PC-3 (cell line): ENCODE data around the gene CPN1. TPM values are rescaled to one million over a fixed set of nuclear protein-coding genes. Genes with fewer than 3 reads are reported as not detected.

Experiments
- ATAC-seq: fragments of 200-7000 bp; cut with Tn5 transposase; 2 replicates; pipeline ENCODE4 v1.9.1; 2020; ENCODE audit warnings: mild to moderate bottlenecking, moderate library complexity
- BruUV-seq: library from RNA; stranded (reverse); fragments of 400-500 nt; replicated peaks from 2 replicates; lab custom pipeline; 2021; lab: Mats Ljungman, UMichigan
- CTCF ChIA-PET: fragments of 300-600 bp; sonication (Branson Sonifier 250); formaldehyde crosslinking; loops from one replicate; lab custom pipeline; 2022; ENCODE audit warnings: antibody characterized with exemption; lab: Charles Lee
- POLR2A ChIA-PET: fragments of 300-600 bp; sonication (Branson Sonifier 250); formaldehyde crosslinking; loops from one replicate; lab custom pipeline; 2022; ENCODE audit warnings: antibody characterized with exemption; ENCODE audit not compliant: unreplicated experiment; lab: Charles Lee
- DNase-seq: peaks from one replicate; pipeline ENCODE4 v3.0.0-alpha.2; 2015
- H2AFZ ChIP-seq: fragments of 300-600 bp; sonication (generic); 2 replicates; pipeline ENCODE4 v1.6.0; 2016; ENCODE audit warnings: antibody characterized with exemption, low read length
- H3F3A ChIP-seq: fragments of 300-600 bp; sonication (generic); one replicate; pipeline ENCODE4 v1.6.0; 2017; ENCODE audit warnings: antibody characterized with exemption, low read length, control low read depth, mild to moderate bottlenecking; ENCODE audit not compliant: unreplicated experiment
- H3K27ac ChIP-seq: fragments of 300-600 bp; sonication (generic); 2 replicates; pipeline ENCODE4 v1.5.1; 2016; ENCODE audit warnings: mild to moderate bottlenecking, low read length
- H3K27me3 ChIP-seq: fragments of 300-600 bp; sonication (generic); 2 replicates; pipeline ENCODE4 v1.6.1; 2016; ENCODE audit warnings: low read length, mixed read lengths
- H3K36me3 ChIP-seq: fragments of 300-600 bp; sonication (generic); 2 replicates; pipeline ENCODE4 v1.6.1; 2016; ENCODE audit warnings: low read depth, mixed run types, low read length, mixed read lengths
- H3K4me1 ChIP-seq: fragments of 300-600 bp; sonication (generic); 2 replicates; pipeline ENCODE4 v1.5.1; 2016; ENCODE audit warnings: low read length; ENCODE audit not compliant: insufficient read depth
- H3K4me2 ChIP-seq: fragments of 300-600 bp; sonication (generic); 2 replicates; pipeline ENCODE4 v1.6.0; 2016; ENCODE audit warnings: low read length
- H3K4me3 ChIP-seq: fragments of 300-600 bp; sonication (generic); 2 replicates; pipeline ENCODE4 v1.5.1; 2016; ENCODE audit warnings: mild to moderate bottlenecking, low read length, mixed read lengths
- H3K79me2 ChIP-seq: fragments of 300-600 bp; sonication (generic); 2 replicates; pipeline ENCODE4 v1.6.1; 2017; ENCODE audit warnings: low read length, mixed read lengths
- H3K9ac ChIP-seq: fragments of 300-600 bp; sonication (generic); 2 replicates; pipeline ENCODE4 v1.6.0; 2016; ENCODE audit warnings: mild to moderate bottlenecking, low read length
- H3K9me2 ChIP-seq: fragments of 300-600 bp; sonication (generic); replicated peaks from 2 replicates; pipeline ENCODE4 v1.6.1; 2016; ENCODE audit warnings: mixed run types, low read length, mixed read lengths
- H3K9me3 ChIP-seq: fragments of 300-600 bp; sonication (generic); 2 replicates; pipeline ENCODE4 v1.6.1; 2016; ENCODE audit warnings: low read length, mixed read lengths
- H4K20me1 ChIP-seq: fragments of 300-600 bp; sonication (generic); 2 replicates; pipeline ENCODE4 v1.6.1; 2016; ENCODE audit warnings: low read length, mixed read lengths
- EZH2 ChIP-seq: fragments of 300-600 bp; sonication (generic); IDR thresholded peaks from one replicate; pipeline ENCODE4 v1.6.1; 2017; ENCODE audit warnings: antibody characterized with exemption, mild to moderate bottlenecking, low read length; ENCODE audit not compliant: unreplicated experiment
- EZH2phosphoT487 ChIP-seq: fragments of 300-600 bp; sonication (generic); IDR thresholded peaks from 2 replicates; pipeline ENCODE4 v1.6.1; 2018; ENCODE audit warnings: mild to moderate bottlenecking, antibody characterized with exemption, low read length, borderline replicate concordance
- intact Hi-C: fragments of 100-400 bp; cut with micrococcal nuclease; formaldehyde crosslinking; loops from 2 replicates; pipeline ENCODE4 v1.9.0; 2023
- total RNA-seq: library from RNA; depleted of rRNA; stranded (reverse); fragments of >200 nt; gene quantifications from 2 replicates; pipeline ENCODE4 v1.2.3, GENCODE V29; 2014
- TF ChIP-seq, protein P1 (sequence below): fragments of 300-600 bp; sonication (generic); conservative IDR thresholded peaks from 2 replicates; pipeline ENCODE4 v1.5.1; 2017; ENCODE audit warnings: antibody characterized with exemption, low read depth, mild to moderate bottlenecking, low read length

The CPN1 gene
- total RNA-seq, 1 experiment from 2014 or later = not detected

GRCh38 chr10:100076750-100077149 lies 4.9 kb downstream of the CPN1 start:
- Histone ChIP-seq H3K9me3 (no peaks in the 10 kb centered on the region), H3K36me3 (no peaks in the 10 kb centered on the region), H3K9me2 (no peaks in the 10 kb centered on the region), H2AFZ (no peak overlapping the region), H3K9ac (no peak overlapping the region), H3K4me3 (no peak overlapping the region), H3K79me2 (no peaks in the 10 kb centered on the region), H3K27ac (no peak overlapping the region), H4K20me1 (no peaks in the 10 kb centered on the region), H3K4me2 (no peak overlapping the region), H3K4me1 (no peaks in the 10 kb centered on the region), H3K27me3 (no peaks in the 10 kb centered on the region), H3F3A (no peaks in the 10 kb centered on the region)
- POLR2A ChIA-PET = no interaction called here
- DNase-seq = no peak
- intact Hi-C loops = no loop called here
- no TSS peak for BruUV-seq
- CTCF ChIA-PET = no interaction called here
- TF ChIP-seq, protein P1, sequence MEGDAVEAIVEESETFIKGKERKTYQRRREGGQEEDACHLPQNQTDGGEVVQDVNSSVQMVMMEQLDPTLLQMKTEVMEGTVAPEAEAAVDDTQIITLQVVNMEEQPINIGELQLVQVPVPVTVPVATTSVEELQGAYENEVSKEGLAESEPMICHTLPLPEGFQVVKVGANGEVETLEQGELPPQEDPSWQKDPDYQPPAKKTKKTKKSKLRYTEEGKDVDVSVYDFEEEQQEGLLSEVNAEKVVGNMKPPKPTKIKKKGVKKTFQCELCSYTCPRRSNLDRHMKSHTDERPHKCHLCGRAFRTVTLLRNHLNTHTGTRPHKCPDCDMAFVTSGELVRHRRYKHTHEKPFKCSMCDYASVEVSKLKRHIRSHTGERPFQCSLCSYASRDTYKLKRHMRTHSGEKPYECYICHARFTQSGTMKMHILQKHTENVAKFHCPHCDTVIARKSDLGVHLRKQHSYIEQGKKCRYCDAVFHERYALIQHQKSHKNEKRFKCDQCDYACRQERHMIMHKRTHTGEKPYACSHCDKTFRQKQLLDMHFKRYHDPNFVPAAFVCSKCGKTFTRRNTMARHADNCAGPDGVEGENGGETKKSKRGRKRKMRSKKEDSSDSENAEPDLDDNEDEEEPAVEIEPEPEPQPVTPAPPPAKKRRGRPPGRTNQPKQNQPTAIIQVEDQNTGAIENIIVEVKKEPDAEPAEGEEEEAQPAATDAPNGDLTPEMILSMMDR = no peak
- no peak for TF ChIP-seq EZH2phosphoT487
- no peak for TF ChIP-seq EZH2
- no peak for ATAC-seq

DNA sequence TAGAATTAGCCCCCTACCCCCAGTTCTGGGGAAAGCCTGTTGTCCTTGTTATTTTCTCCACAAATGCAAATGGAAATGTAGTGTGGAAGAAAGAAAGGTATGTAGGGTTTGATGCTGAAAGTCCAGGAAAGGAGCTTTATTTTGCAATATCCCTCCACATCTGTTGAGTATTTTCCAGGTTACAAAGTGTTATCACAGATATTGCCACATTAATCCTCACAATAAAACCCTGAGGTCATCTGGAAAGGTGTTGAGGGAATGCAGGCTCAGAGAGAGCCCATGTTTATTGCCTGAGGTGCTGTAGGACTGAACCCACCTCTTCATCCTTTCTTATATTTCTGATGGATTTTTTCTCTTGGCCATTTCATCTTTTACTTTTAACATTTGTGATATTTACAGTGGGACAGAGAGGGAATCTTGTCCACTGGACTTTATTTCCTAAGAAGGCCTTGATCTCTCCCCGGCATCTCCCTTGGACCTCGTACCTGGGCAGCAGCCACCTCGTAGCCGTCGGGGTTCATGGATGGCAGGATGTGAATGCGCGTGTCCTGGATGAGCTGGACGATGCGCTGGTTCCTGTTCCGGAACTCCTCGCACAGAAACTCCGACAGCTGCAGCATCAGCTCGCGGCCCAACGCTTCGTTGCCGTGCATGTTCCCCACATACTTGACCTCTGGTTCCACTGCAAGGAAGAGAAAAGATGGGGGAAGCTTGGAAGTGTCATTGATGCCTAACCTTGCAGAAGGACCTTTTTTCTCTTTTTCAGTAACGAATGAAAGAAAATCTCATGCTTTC lies 6.0 kb downstream of the CPN1 start:
- Histone ChIP-seq H3K36me3 (no peaks in the 10 kb centered on the region), H3K9me2 (no peaks in the 10 kb centered on the region), H3F3A (no peaks in the 10 kb centered on the region), H3K27ac (no peak overlapping the region), H3K27me3 (no peaks in the 10 kb centered on the region), H4K20me1 (no peaks in the 10 kb centered on the region), H3K4me2 (no peak overlapping the region), H3K4me3 (no peak overlapping the region), H3K4me1 (no peaks in the 10 kb centered on the region), H3K9ac (no peak overlapping the region), H3K9me3 (no peaks in the 10 kb centered on the region), H3K79me2 (no peaks in the 10 kb centered on the region), H2AFZ (no peak overlapping the region)
- DNase-seq (no peak), ATAC-seq (no peak)
- no TSS peak for BruUV-seq
- TF ChIP-seq EZH2phosphoT487 = no peak
- TF ChIP-seq, protein P1 = no peak
- no peak for TF ChIP-seq EZH2
- CTCF ChIA-PET = no interaction called here
- POLR2A ChIA-PET = no interaction called here
- intact Hi-C loops = no loop called here

DNA sequence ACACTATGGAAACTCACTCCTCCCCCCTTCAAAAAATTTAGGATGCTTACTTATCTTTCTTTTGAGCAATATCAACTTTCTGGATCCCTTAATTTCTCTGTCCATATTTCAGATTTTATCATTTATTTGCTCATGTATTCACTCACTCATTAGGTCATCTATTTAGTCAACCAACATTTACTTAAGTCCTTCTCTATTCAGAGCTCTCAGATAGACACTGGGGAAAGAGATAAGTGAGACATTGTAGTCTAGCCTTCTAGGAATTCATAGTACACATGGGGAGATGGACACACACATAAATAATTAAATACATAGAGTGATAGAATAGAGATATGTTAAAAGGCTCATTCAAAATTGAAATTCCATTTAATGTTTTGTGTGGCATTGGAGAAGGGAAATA lies 9.2 kb downstream of the CPN1 start:
- H2AFZ ChIP-seq = no peak overlapping the region
- no peak overlapping the region for H3K4me2 ChIP-seq
- no peaks in the 10 kb centered on the region for H4K20me1 ChIP-seq
- no peaks in the 10 kb centered on the region for H3K36me3 ChIP-seq
- no peaks in the 10 kb centered on the region for H3F3A ChIP-seq
- BruUV-seq = no TSS peak
- no peak overlapping the region for H3K27ac ChIP-seq
- intact Hi-C loops = no loop called here
- H3K9ac ChIP-seq = no peak overlapping the region
- ChIA-PET POLR2A (no interaction called here), CTCF (no interaction called here)
- no peak for ATAC-seq
- TF ChIP-seq EZH2phosphoT487 (no peak), EZH2 (no peak)
- TF ChIP-seq, protein P1 = no peak
- peak; percentile 4 for DNase-seq
- H3K27me3 ChIP-seq = no peaks in the 10 kb centered on the region
- no peak overlapping the region for H3K4me3 ChIP-seq
- no peaks in the 10 kb centered on the region for H3K9me3 ChIP-seq
- no peaks in the 10 kb centered on the region for H3K79me2 ChIP-seq
- no peaks in the 10 kb centered on the region for H3K9me2 ChIP-seq
- no peaks in the 10 kb centered on the region for H3K4me1 ChIP-seq
